KMS-11 (cell line): ENCODE results near the gene ZFP62.

Source experiments
- H2AFZ ChIP-seq: fragments of 200-600 bp; sonication (generic); 2 replicates; pipeline ENCODE4 v1.6.1; 2016; ENCODE audit warnings: antibody characterized with exemption, mixed run types, low read depth
- H3K27ac ChIP-seq: fragments of 200-600 bp; sonication (generic); 2 replicates; pipeline ENCODE4 v1.6.1; 2016; ENCODE audit warnings: mild to moderate bottlenecking, mixed run types
- H3K27me3 ChIP-seq: fragments of 200-600 bp; sonication (generic); 2 replicates; pipeline ENCODE4 v1.6.1; 2017; ENCODE audit warnings: mild to moderate bottlenecking, low read depth, mixed run types, moderate library complexity; ENCODE audit not compliant: insufficient read depth
- H3K36me3 ChIP-seq: fragments of 200-600 bp; sonication (generic); 2 replicates; pipeline ENCODE4 v1.6.1; 2017; ENCODE audit warnings: mild to moderate bottlenecking, mixed run types; ENCODE audit not compliant: insufficient read depth
- H3K4me1 ChIP-seq: fragments of 200-600 bp; sonication (generic); 2 replicates; pipeline ENCODE4 v1.6.1; 2016; ENCODE audit warnings: mild to moderate bottlenecking, low read depth, mixed run types; ENCODE audit not compliant: poor library complexity, severe bottlenecking
- H3K4me2 ChIP-seq: fragments of 200-600 bp; sonication (generic); 2 replicates; pipeline ENCODE4 v1.7.0; 2016; ENCODE audit warnings: mild to moderate bottlenecking, mixed run types
- H3K4me3 ChIP-seq: fragments of 200-600 bp; sonication (generic); IDR thresholded peaks from 2 replicates; pipeline ENCODE4 v1.6.1; 2017; ENCODE audit warnings: low read depth, low read length, mixed read lengths; ENCODE audit not compliant: insufficient read depth
- H3K79me2 ChIP-seq: fragments of 200-600 bp; sonication (generic); 2 replicates; pipeline ENCODE4 v1.6.1; 2016; ENCODE audit warnings: low read depth, mixed run types; ENCODE audit not compliant: insufficient read depth
- H3K9ac ChIP-seq: fragments of 200-600 bp; sonication (generic); 2 replicates; pipeline ENCODE4 v1.6.1; 2016; ENCODE audit warnings: mild to moderate bottlenecking, mixed run types
- H4K20me1 ChIP-seq: fragments of 200-600 bp; sonication (generic); 2 replicates; pipeline ENCODE4 v1.6.1; 2016; ENCODE audit warnings: mild to moderate bottlenecking, mixed run types; ENCODE audit not compliant: insufficient read depth
- CTCF ChIP-seq: fragments of 200-600 bp; sonication (generic); conservative IDR thresholded peaks from 2 replicates; pipeline ENCODE4 v1.6.1; 2017; ENCODE audit warnings: low read depth, mild to moderate bottlenecking, antibody characterized with exemption, low read length, moderate library complexity, mixed read lengths

Gene ZFP62

GRCh38 chr5:180874804-180875582 is 13.9 kb upstream of the ZFP62 start:
- Histone ChIP-seq H3K4me2 (no peak overlapping the region), H2AFZ (no peak overlapping the region), H3K27ac (no peak overlapping the region), H3K27me3 (no peaks in the 10 kb centered on the region), H4K20me1 (no peaks in the 10 kb centered on the region), H3K36me3 (no peaks in the 10 kb centered on the region), H3K79me2 (no peaks in the 10 kb centered on the region), H3K4me1 (no peaks in the 10 kb centered on the region), H3K9ac (no peak overlapping the region), H3K4me3 (no peak overlapping the region)
- no peak for TF ChIP-seq CTCF

- no peak overlapping the region for H3K4me2 ChIP-seq
- H2AFZ ChIP-seq, result no peak overlapping the region
- no peaks in the 10 kb centered on the region for H4K20me1 ChIP-seq
- TF ChIP-seq CTCF, result no peak
- no peaks in the 10 kb centered on the region for H3K36me3 ChIP-seq
- H3K27ac ChIP-seq, result no peak overlapping the region
- H3K4me3 ChIP-seq, result no peak overlapping the region
- H3K4me1 ChIP-seq, result no peaks in the 10 kb centered on the region
- no peaks in the 10 kb centered on the region for H3K79me2 ChIP-seq
- no peaks in the 10 kb centered on the region for H3K27me3 ChIP-seq
- H3K9ac ChIP-seq, result no peak overlapping the region
Observed at GRCh38 chr5:180873615-180874520, 12.8 kb upstream of the ZFP62 start.

- no peak overlapping the region for H3K9ac ChIP-seq
- H3K4me3 ChIP-seq, result no peak overlapping the region
- H3K4me1 ChIP-seq, result no peaks in the 10 kb centered on the region
- no peaks in the 10 kb centered on the region for H3K27me3 ChIP-seq
- no peaks in the 10 kb centered on the region for H4K20me1 ChIP-seq
- no peak overlapping the region for H3K4me2 ChIP-seq
- no peak overlapping the region for H3K27ac ChIP-seq
- H3K79me2 ChIP-seq, result no peaks in the 10 kb centered on the region
- no peak overlapping the region for H2AFZ ChIP-seq
- TF ChIP-seq CTCF, result no peak
- no peaks in the 10 kb centered on the region for H3K36me3 ChIP-seq
Observed at GRCh38 chr5:180872419-180872818, 11.3 kb upstream of the ZFP62 start.

GRCh38 chr5:180870276-180871068 is 9.4 kb upstream of the ZFP62 start:
- H3K79me2 ChIP-seq, result no peaks in the 10 kb centered on the region

More at GRCh38 chr5:180870276-180871068, 9.4 kb upstream of the ZFP62 start:
- H2AFZ ChIP-seq, result no peak overlapping the region
- H3K27me3 ChIP-seq, result no peaks in the 10 kb centered on the region
- H3K36me3 ChIP-seq, result no peaks in the 10 kb centered on the region
- H3K4me3 ChIP-seq, result no peak overlapping the region
- no peak overlapping the region for H3K4me2 ChIP-seq
- H3K9ac ChIP-seq, result no peak overlapping the region
- TF ChIP-seq CTCF, result no peak
- no peak overlapping the region for H3K27ac ChIP-seq
- no peaks in the 10 kb centered on the region for H4K20me1 ChIP-seq
- H3K4me1 ChIP-seq, result no peaks in the 10 kb centered on the region
